Duodenal mucosa (tissue), 2 donors: ENCODE measurements around the gene RNF130.

ENCODE experiments used
- H3K27ac ChIP-seq: one replicate; pipeline ENCODE4 v1.7.0; 2013; ENCODE audit warnings: low read depth, low read length
- H3K27me3 ChIP-seq, 2 donors: one replicate each; pipeline ENCODE4 v1.7.0; 2013; ENCODE audit warnings: low read length in 2 of 2, control low read depth in 1 of 2; ENCODE audit not compliant: insufficient read depth in 2 of 2, control insufficient read depth in 1 of 2
- H3K36me3 ChIP-seq, 2 donors: one replicate each; pipeline ENCODE4 v1.7.0; 2013; ENCODE audit warnings: low read length in 2 of 2, control low read depth in 1 of 2; ENCODE audit not compliant: insufficient read depth in 2 of 2, control insufficient read depth in 1 of 2
- H3K4me1 ChIP-seq, 2 donors: one replicate each; pipeline ENCODE4 v1.7.0; 2013; ENCODE audit warnings: low read length in 2 of 2, control low read depth in 1 of 2; ENCODE audit not compliant: insufficient read depth in 2 of 2, control insufficient read depth in 1 of 2
- H3K4me3 ChIP-seq, 2 donors: one replicate each; pipeline ENCODE4 v1.7.0; 2013; ENCODE audit warnings: low read length in 2 of 2, low read depth in 1 of 2
- H3K9ac ChIP-seq, 2 donors: one replicate each; pipeline ENCODE4 v1.7.0; 2013; ENCODE audit warnings: low read length in 2 of 2, low read depth in 1 of 2
- H3K9me3 ChIP-seq, 2 donors: one replicate each; pipeline ENCODE4 v1.7.0; 2013; ENCODE audit warnings: low read length in 2 of 2, control low read depth in 1 of 2; ENCODE audit not compliant: control insufficient read depth in 1 of 2

Gene RNF130

GRCh38 chr5:179978792-179979191, 92.8 kb downstream of the RNF130 start:
- Histone ChIP-seq H3K9me3 (no peaks in the 10 kb centered on the region), H3K4me3 (no peak overlapping the region), H3K4me1 (no peaks in the 10 kb centered on the region), H3K27ac (no peak overlapping the region), H3K36me3 (peaks cover 3 to 39% of the 10 kb centered on the region in 2 donors), H3K9ac (no peak overlapping the region), H3K27me3 (no peaks in the 10 kb centered on the region)

GRCh38 chr5:179975713-179976134, 95.8 kb downstream of the RNF130 start:
- H3K4me3 ChIP-seq, result no peak overlapping the region
- H3K9ac ChIP-seq, result no peak overlapping the region
- peaks cover 0 to 5% of the 10 kb centered on the region in 2 donors for H3K4me1 ChIP-seq
- no peak overlapping the region for H3K27ac ChIP-seq
- H3K9me3 ChIP-seq, result no peaks in the 10 kb centered on the region
- peaks cover 3 to 39% of the 10 kb centered on the region in 2 donors for H3K36me3 ChIP-seq
- no peaks in the 10 kb centered on the region for H3K27me3 ChIP-seq

- Histone ChIP-seq H3K36me3 (peaks cover 3 to 39% of the 10 kb centered on the region in 2 donors), H3K9me3 (no peaks in the 10 kb centered on the region), H3K27me3 (no peaks in the 10 kb centered on the region), H3K9ac (no peak overlapping the region), H3K27ac (no peak overlapping the region), H3K4me1 (peaks cover 0 to 8% of the 10 kb centered on the region in 2 donors), H3K4me3 (no peak overlapping the region)
These were observed 96.4 kb downstream of the RNF130 start for GRCh38 chr5:179974946-179975712.

- Histone ChIP-seq H3K27me3 (no peaks in the 10 kb centered on the region), H3K27ac (no peak overlapping the region), H3K36me3 (peaks cover 3 to 35% of the 10 kb centered on the region in 2 donors), H3K4me1 (peaks cover 0 to 10% of the 10 kb centered on the region in 2 donors), H3K4me3 (no peak overlapping the region), H3K9me3 (no peaks in the 10 kb centered on the region), H3K9ac (no peak overlapping the region)
These were observed 97.2 kb downstream of the RNF130 start for GRCh38 chr5:179974246-179974945.

- Histone ChIP-seq H3K9ac (no peak overlapping the region), H3K4me3 (no peak overlapping the region), H3K36me3 (peaks cover 3 to 30% of the 10 kb centered on the region in 2 donors), H3K27me3 (no peaks in the 10 kb centered on the region), H3K27ac (no peak overlapping the region), H3K4me1 (peaks cover 5 to 17% of the 10 kb centered on the region in 2 donors), H3K9me3 (no peaks in the 10 kb centered on the region)
These were observed 98.2 kb downstream of the RNF130 start for GRCh38 chr5:179973391-179973790.

GRCh38 chr5:179969110-179969509, 102.4 kb downstream of the RNF130 start:
- H3K4me3 ChIP-seq, result no peak overlapping the region
- H3K36me3 ChIP-seq, result peaks cover under 1% of the 10 kb centered on the region in 2 donors
- H3K9me3 ChIP-seq, result no peaks in the 10 kb centered on the region
- peaks cover 5 to 31% of the 10 kb centered on the region in 2 donors for H3K4me1 ChIP-seq
- H3K27ac ChIP-seq, result no peak overlapping the region
- no peak overlapping the region for H3K9ac ChIP-seq
- no peaks in the 10 kb centered on the region for H3K27me3 ChIP-seq

GRCh38 chr5:179967489-179967888, 104.1 kb downstream of the RNF130 start:
- H3K4me3 ChIP-seq, result peak overlapping the region in 1 of 2 donors; percentile 67
- H3K27ac ChIP-seq, result peak overlapping the region; percentile 58
- H3K4me1 ChIP-seq, result peaks cover 5 to 31% of the 10 kb centered on the region in 2 donors
- peaks cover 9 to 10% of the 10 kb centered on the region in 2 donors for H3K36me3 ChIP-seq
- H3K27me3 ChIP-seq, result no peaks in the 10 kb centered on the region
- peak overlapping the region in 1 of 2 donors; percentile 20 for H3K9ac ChIP-seq
- no peaks in the 10 kb centered on the region for H3K9me3 ChIP-seq

- no peak overlapping the region for H3K9ac ChIP-seq
- no peak overlapping the region for H3K27ac ChIP-seq
- H3K4me1 ChIP-seq, result peaks cover 5 to 19% of the 10 kb centered on the region in 2 donors
- H3K9me3 ChIP-seq, result no peaks in the 10 kb centered on the region
- H3K27me3 ChIP-seq, result no peaks in the 10 kb centered on the region
- peaks cover 11 to 18% of the 10 kb centered on the region in 2 donors for H3K36me3 ChIP-seq
- no peak overlapping the region for H3K4me3 ChIP-seq
These were observed 107.5 kb downstream of the RNF130 start for GRCh38 chr5:179964015-179964414.

GRCh38 chr5:179963375-179963774, 108.2 kb downstream of the RNF130 start:
- Histone ChIP-seq H3K27ac (no peak overlapping the region), H3K27me3 (no peaks in the 10 kb centered on the region), H3K9ac (no peak overlapping the region), H3K4me1 (peaks cover 0 to 14% of the 10 kb centered on the region in 2 donors), H3K9me3 (no peaks in the 10 kb centered on the region), H3K4me3 (no peak overlapping the region), H3K36me3 (peaks cover 11 to 25% of the 10 kb centered on the region in 2 donors)

- Histone ChIP-seq H3K4me1 (no peaks in the 10 kb centered on the region), H3K4me3 (no peak overlapping the region), H3K27me3 (no peaks in the 10 kb centered on the region), H3K9ac (no peak overlapping the region), H3K27ac (no peak overlapping the region), H3K36me3 (peaks cover 11 to 38% of the 10 kb centered on the region in 2 donors), H3K9me3 (no peaks in the 10 kb centered on the region)
These were observed 111.2 kb downstream of the RNF130 start for GRCh38 chr5:179960204-179960831.
